ENCODE data around the gene TEAD1.

GRCh38 chr11:12857572-12857971 is 183.4 kb downstream of the TEAD1 start:
- TF ChIP-seq, protein P1, sequence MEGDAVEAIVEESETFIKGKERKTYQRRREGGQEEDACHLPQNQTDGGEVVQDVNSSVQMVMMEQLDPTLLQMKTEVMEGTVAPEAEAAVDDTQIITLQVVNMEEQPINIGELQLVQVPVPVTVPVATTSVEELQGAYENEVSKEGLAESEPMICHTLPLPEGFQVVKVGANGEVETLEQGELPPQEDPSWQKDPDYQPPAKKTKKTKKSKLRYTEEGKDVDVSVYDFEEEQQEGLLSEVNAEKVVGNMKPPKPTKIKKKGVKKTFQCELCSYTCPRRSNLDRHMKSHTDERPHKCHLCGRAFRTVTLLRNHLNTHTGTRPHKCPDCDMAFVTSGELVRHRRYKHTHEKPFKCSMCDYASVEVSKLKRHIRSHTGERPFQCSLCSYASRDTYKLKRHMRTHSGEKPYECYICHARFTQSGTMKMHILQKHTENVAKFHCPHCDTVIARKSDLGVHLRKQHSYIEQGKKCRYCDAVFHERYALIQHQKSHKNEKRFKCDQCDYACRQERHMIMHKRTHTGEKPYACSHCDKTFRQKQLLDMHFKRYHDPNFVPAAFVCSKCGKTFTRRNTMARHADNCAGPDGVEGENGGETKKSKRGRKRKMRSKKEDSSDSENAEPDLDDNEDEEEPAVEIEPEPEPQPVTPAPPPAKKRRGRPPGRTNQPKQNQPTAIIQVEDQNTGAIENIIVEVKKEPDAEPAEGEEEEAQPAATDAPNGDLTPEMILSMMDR (IDR thresholded peaks at IDR 0.05): no peak
- no peak for TF ChIP-seq ZFX (IDR thresholded peaks at IDR 0.05; ENCODE audit: borderline replicate concordance)

Measured in 22Rv1 (cell line).